HG03521 (cell line): ENCODE data around the gene DIS3L2.
"Not testable (repeated sequence)": the region's sequence is repeated elsewhere in the genome, so short reads cannot be mapped to it uniquely, and the experiment has no call there.

Experiments
- ATAC-seq: cut with Tn5 transposase; IDR thresholded peaks from one replicate; pipeline ENCODE4 v1.9.1; 2021; ENCODE audit warnings: mild to moderate bottlenecking, moderate library complexity; ENCODE audit not compliant: unreplicated experiment

DIS3L2 gene

DNA sequence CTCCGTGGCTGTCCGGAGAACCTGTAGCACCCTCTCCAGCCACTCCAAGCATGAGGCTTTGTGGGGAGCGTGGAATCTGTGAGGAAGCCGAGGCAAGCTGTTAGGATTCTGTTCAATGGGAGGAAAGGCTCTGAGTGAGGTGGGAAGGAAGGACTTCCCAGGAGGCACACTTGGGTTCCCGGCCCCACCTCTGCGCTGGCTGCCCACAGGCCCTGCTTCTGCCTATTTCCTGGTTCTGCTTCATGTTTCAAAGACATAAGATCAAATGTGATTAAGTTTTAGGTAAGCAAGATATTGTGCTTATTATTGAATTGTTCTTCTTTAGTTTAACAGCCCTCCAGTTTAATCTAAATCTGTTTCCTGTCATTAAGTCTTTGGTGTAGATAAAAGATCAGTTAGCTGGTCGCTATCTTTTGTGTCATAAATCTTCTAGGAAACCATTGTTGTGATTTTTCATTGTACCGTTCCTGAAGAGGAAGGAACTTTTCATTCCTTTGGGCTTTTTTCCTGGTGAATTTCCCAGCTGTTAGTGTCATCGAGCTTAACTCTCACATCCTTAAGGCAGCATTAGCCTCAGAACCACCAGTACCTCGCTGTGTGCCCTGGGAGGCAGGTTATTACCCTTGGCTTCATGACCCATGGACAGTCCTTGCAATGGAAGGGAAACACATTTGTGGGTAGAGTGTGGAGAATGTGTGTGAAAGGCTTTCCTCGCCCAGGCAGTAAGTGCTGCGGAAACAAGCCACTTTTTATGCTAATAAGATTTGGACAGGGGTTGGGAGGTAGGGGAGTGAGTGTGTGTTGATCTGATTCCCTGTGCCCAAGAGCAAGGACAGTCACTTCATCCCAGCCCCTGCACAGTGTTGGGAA, 355.2 kb downstream of the DIS3L2 start:
- ATAC-seq, result no peak

GRCh38 chr2:232318169-232318855, 356.8 kb downstream of the DIS3L2 start:
- ATAC-seq, result no peak

DNA sequence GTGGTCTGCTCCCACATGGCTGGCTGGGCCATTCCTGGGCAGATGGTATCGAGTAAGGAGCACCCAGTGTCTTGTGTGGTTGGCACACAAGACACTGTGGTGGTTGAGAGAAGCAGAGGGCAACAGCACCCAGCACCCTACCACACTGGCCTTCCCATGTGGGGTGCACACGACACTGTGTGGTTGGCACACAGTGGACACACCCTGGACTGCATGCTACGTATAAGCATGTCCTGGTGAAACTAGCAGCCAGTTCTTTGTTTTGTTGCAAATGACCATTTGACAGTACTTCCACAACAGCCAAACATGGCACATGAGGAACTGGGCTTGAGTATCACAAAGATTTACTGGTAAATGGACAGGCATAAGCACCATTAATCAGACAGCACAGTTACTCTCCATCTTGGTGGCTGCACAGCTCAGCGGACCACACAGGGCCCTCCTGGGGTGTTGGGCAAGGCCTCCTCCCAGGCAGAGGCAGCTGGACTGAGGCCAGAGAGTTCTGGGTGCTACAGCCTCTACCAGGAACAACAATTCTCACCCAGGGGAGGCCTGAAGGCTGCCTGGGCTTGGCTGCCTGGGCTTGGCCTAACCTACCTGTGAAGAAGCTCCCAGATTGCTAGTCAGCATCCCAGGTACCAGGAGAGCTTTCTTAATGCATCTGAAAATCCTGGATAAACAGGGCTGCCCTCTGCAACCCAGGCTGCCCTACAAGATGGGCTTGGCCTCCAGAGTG, 357.7 kb downstream of the DIS3L2 start:
- ATAC-seq, result no peak

GRCh38 chr2:232319803-232320442, 358.4 kb downstream of the DIS3L2 start:
- no peak for ATAC-seq

DNA sequence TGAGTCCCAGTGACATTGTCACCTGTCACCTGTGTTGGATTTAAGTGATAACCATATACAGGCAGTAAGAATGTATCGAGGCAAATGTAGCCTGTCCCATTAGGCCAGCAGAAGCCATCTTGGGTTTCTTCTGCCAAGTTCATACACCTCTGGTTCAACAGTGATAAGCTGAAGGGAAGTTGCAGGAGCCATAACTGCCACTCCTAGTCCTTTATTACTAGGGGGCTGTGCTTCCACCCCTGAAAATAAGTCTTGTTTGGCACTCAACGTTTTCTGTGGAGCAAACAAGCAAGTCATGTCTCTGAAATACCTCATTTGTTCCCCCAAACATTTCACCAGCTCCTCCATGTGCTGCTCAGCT, 358.9 kb downstream of the DIS3L2 start:
- ATAC-seq, result no peak

DNA sequence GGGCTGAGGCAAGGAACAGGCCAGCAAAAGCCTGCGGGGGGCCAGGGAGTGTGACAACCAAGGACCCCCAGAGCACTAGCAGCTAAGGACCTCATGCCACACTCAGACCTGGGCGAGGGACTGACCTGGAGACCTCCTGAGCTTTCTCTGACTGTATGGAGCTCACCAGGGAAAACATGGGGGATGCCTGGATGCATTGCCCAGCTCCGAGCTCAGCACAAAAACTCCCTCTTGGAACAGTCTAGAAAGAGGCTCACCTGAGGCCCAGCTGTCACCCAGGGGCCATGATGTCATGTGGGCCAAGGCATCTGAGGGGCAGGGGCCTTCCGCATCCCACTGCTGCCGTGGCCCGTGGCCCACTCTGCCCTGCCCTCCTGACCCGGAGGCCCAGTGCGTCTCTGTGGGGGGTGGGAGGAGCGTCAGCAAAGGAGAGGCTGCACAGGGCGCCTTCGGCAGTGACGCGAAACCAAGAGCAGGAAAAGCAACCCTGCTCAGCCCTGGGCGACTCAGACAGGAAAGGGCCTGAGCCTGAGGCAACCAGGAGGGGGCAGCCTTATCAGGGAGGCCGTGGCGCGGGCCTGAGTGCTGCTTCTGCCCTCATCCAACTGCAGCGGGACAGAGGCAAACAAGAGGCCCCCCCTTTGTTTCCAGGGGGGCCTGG, 359.8 kb downstream of the DIS3L2 start:
- ATAC-seq, result no peak

DNA sequence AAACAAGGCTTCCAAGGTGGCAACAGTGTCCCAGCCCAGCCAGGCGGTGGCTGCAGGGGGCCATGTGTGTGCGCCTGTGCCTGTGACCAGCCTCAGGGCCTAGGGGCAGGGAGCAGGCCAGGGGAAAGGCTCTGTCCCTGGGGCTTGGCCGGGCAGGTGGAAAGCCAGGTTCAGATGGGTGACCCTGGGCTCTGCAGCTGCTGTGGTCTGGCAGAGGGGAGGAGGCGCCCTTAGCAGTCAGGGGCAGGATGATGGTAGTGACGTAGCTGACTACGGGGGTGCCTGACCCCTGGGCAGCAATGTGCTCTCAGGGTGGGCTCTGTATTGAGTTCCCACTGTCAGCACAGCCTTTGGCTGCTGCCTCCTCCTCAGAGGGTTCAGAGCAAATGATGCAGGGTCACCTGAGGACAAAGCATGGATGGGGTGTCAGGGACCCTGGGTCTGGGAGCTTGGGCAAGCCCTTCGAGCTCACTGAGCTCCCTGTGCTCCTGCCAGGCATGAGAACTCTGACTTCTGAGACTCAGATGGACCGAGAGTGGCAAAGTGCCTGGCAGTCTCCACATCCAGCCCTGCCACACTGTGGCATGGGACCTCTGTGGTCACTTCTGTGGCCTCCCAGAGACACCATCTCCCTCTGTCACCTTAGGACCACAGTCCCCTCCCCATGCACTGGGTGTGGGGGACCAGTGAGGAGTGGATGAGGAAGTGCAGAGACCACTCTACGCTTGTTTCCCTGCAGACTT, 360.5 kb downstream of the DIS3L2 start:
- no peak for ATAC-seq

DNA sequence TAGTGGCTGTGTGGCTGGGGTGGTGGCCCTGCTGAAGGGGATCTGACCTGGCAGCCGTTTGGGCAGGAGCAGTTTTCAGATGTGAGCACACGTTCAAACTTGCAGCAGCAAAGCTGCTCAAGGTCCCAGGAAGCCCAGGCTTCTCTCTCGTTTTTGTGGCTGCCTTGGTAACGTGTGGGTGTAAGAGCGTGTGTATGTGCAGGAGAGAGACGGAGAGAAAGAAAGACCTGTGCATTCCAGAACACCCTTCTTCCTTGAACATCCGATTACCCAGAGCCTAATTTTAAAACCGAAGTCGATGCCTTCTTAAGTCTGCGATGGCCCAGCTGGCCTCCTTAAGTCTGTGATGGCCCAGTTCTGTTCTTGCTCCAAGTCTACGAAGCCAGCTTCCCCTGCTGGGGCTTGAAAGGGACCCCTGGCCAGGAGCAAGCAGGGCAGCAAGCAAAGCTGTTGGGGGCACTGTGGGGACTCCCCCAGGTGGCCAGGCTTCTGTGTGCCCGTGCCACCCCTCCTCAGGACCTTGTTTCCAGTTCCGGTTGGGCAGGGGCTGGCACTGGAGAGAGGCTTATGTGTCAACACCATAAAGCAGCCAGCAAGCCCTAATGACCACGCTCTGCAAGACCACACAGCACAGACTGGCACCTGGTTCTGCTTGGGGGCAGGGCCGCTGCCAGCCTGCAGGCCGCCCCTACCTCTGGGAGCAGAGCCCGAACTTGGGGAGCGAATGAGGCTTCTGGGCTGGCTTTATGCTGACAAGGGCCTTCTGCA, 361.2 kb downstream of the DIS3L2 start:
- ATAC-seq, result no peak

GRCh38 chr2:232323328-232323650, 361.8 kb downstream of the DIS3L2 start:
- ATAC-seq, result no peak

DNA sequence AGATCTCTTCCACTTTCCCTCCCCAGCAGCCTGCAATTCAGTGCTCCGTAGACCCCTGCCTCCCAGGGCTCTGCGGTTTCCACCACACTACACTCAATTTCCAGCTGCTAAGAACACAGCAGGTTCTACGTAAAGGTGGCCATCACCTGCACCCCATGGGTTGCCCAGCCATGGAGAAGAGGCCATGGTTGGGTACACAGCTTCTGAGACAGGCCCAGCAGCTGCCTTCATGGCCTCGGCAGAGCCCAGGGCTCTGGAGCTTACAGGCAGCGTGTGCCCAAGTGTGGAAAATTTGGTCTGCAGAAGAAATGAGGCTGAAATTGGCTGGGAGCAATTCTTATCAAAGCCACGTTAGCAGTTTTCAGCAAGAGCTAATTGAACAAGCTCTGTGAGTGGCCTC, 362.5 kb downstream of the DIS3L2 start:
- not testable (repeated sequence) for ATAC-seq

DNA sequence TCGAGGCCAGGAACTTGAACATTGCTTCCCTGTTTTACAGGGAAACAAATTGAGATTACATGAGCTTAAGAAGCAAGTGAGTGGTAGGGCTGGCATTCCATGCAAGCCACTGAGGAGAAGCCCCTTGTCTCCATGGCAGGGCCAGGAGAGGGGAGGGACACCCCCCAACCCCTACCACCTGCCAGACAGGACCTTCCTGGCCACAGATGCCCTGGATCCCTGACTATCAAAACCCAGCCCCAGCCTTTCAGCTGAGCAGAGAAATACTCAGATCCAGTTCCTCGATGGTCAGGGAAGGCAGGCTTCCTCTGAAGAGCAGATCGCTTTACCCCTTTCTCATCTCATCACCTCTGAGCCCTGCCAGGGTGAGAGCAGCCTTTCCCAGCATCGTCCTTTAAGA, 363.3 kb downstream of the DIS3L2 start:
- ATAC-seq, result no peak

GRCh38 chr2:232325324-232326273, 364.1 kb downstream of the DIS3L2 start:
- ATAC-seq, result no peak

DNA sequence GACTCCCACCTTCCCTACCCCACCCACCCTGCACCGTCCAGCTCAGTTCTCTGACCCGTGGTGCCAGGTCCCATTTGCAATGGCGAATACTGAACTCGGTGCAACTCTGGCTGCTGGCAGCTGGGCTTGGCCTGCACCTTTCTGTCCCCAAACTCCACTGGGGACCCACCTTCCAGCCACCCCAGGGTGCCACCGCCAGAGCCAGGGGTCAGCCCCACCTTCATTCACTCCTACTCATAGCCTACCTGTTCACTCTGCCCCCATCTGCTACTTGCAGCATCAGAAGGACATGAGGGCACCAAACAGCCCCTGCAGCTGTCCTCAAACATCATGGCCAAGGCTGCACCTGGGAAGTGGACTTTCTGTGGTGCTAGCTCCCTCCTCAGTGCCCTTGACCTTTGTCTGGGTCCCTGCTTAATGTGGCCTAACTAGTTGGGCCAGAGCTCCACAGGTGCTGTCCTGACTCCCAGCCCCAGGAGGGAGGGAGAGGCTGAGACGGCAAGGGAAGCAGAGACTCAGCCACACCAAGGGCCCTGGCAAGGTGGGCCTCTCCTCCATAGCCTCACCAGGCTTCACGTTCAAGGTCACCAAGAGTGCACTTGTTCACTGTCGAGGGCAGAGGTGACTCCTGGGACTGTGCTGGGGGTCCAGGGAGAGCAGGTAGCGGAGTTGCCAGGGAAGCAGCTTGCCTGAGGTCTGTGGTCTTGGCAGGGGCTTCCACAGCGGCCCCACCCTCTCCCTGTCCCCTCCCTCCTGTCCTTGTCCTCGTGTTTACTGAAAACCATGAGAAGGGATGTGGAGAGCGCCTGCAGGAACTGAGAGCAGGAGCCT, 365.0 kb downstream of the DIS3L2 start:
- not testable (repeated sequence) for ATAC-seq

GRCh38 chr2:232327105-232328031, 365.9 kb downstream of the DIS3L2 start:
- no peak for ATAC-seq

DNA sequence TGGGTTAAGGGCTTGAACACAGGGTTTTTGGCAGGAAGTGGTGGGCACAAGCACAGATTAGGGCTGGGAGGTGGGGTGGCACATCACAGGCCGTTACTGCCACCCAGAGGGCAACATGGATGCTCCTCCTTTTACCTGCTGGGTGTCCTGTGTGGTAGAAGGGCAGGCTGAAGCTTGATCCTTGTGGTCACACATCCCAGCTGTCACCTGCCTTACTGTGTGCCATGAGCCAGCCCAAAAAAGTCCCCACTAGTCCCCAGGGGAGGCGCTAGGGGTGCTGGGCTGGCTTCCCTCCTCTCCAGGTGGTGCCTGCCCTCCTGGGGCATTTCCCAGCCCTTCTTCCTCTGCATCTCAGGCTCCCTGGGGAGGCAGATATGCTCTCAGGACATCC, 366.5 kb downstream of the DIS3L2 start:
- no peak for ATAC-seq
